ENCODE data around the gene POLR2E. TPM values are rescaled to one million over a fixed set of nuclear protein-coding genes. Genes with fewer than 3 reads are reported as not detected.

Gene POLR2E
- total RNA-seq, 1 donor: 91.2 TPM

DNA sequence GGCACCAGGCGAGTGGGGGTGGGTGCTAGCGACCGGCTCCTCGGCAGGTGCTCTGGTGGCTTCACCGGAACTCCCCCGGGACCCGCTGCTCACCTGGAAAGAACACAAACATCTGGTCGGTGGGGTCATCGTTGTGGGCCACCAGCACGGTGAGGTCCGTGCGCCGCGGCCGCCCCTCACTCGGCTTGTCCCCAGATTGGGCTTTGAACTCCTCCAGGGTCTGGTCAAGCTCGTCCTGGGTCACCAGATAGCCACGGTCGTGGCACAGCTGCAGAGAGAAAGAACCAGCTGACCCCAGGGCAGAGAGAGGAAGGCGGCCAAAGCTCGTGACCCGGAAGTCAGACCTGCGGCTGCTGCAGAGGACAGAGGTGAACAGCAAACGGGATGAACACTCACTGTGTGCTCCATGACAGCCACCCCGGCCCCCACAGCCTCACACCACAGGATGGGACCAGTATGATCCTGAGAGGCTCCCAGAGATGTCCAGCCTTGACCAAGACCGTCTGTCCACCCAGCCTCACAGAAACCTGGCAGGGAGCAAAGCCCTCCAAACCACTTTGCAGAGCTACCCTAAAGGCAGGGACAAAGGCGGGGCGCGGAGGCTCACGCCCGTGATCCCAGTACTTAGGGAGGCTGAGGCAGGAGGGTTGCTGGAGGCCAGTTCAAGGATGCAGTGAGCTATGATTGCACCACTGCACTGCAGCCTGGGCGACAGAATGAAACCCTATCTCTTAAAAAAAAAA is 1.2 kb downstream of the POLR2E start:
- H3K4me3 ChIP-seq (ENCODE audit: low read depth, low read length): peak overlapping the region; percentile 87
- TF ChIP-seq CTCF (IDR thresholded peaks at IDR 0.05; ENCODE audit: insufficient read depth, low read length): no peak
- DNase-seq (ENCODE audit: low read depth): no peak

- no peak for TF ChIP-seq CTCF (IDR thresholded peaks at IDR 0.05; ENCODE audit: insufficient read depth, low read length)
- DNase-seq (ENCODE audit: low read depth): no peak
- peak overlapping the region; percentile 87 for H3K4me3 ChIP-seq (ENCODE audit: low read depth, low read length)
Observed at GRCh38 chr19:1093330-1093729, 1.8 kb downstream of the POLR2E start.

DNA sequence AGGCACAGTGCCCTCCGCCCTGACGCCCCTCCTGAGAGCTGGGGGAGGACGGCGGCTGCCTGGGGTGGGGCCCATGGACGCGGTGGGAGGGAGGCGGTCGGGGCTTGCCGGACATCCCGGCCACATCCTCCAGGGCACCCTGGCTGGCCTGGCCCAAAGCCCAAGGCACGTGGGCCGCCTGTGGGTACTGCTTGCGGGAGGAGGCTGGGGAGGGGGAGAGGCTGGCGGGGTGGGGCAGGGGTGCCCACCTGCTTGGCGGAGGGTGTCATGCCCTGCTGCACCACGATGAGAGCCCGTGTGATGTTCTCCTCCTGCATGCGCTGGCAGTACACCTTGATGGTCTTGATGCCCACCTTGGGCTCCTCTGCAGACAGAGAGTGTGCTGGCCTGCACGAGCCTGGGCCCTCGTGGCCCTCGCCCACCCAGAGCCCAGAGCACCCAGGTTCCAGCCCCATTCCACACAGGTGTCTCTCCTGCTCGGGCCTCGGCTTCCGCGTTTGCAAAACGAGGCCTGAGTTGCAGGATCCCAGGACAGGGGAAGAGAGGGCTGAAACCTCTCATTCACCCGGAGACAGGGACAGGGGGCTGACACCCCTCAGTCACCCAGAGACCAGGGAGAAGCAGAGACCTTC is 3.5 kb downstream of the POLR2E start:
- no peak for TF ChIP-seq CTCF (IDR thresholded peaks at IDR 0.05; ENCODE audit: insufficient read depth, low read length)
- no peak for DNase-seq (ENCODE audit: low read depth)
- no peak overlapping the region for H3K4me3 ChIP-seq (ENCODE audit: low read depth, low read length)

DNA sequence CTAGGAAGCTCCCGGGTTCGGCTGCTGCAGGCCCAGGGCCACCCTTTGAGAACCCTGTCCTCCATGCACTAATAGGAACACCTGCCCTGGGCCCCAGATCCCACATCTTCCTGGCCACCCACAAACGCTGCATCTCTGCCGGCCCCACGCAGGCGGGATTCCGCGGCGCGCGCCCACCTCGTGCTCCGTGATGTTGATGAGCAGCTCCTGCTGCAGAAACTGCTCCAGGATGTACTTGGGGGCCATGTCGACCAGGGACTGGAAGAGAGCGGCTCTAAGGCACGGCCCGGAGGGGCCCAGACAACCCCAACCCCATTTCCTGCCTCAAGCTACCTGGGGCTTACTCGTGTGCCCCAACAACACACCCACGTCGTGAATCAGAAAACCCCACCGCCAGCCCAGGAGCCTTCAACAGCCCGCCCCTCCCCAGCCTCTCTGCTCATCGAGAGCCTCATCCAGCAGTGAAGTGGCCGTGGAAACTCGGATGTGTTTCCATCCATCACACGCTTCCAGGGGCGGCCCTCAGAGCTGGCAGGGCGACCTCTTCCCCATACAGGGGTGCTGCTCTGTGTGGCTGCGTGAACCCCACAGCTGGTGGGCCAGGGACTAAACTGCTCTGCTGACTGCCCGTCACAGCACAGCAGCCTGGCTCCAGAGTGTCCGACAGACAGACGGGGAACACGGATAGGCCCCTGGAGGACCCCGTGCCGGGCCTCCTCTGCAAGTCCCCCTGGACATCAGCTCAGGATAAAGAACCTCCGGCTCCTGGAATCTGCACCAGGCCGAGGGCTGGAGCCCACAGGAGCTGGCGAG is 4.2 kb downstream of the POLR2E start:
- no peak overlapping the region for H3K4me3 ChIP-seq (ENCODE audit: low read depth, low read length)
- no peak for DNase-seq (ENCODE audit: low read depth)
- TF ChIP-seq CTCF (IDR thresholded peaks at IDR 0.05; ENCODE audit: insufficient read depth, low read length): no peak

DNA sequence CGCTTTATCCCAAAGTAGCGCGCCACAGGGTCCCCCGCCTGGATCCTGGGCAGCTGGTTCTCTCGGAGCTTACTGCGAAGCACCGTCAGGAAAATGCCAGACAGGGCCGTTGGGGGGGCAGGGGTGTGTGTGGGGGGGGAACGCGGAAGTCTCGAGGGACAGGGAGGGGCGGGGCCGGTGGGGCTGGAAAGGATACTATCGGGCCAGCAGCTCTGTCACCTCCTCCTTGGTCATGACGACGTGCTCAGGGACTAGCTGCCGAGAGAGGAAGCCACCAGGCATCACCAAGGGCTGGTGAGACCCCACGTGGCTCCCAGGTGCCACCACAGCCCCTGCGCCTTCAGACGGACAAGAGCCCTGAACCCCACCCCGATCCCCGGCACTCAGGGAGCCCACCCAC is 5.3 kb downstream of the POLR2E start:
- H3K4me3 ChIP-seq (ENCODE audit: low read depth, low read length): no peak overlapping the region
- no peak for TF ChIP-seq CTCF (IDR thresholded peaks at IDR 0.05; ENCODE audit: insufficient read depth, low read length)
- DNase-seq (ENCODE audit: low read depth): no peak

GRCh38 chr19:1089126-1089771 is 5.9 kb downstream of the POLR2E start:
- DNase-seq (ENCODE audit: low read depth): no peak
- no peak for TF ChIP-seq CTCF (IDR thresholded peaks at IDR 0.05; ENCODE audit: insufficient read depth, low read length)

More at GRCh38 chr19:1089126-1089771, 5.9 kb downstream of the POLR2E start:
- H3K4me3 ChIP-seq (ENCODE audit: low read depth, low read length): no peak overlapping the region
